SK-N-MC (cell line): ENCODE measurements around the gene SMYD4.

ENCODE experiments used
- FOXP2 ChIP-seq: optimal IDR thresholded peaks from 2 replicates; pipeline ENCODE3; 2011; ENCODE audit warnings: mild to moderate bottlenecking, moderate library complexity; ENCODE audit not compliant: insufficient read depth; ENCODE audit errors: extremely low read length, control extremely low read depth
- POLR2AphosphoS5 ChIP-seq: IDR thresholded peaks from 2 replicates; pipeline ENCODE4 v1.6.1; 2012; ENCODE audit warnings: mild to moderate bottlenecking, low read depth, low read length, borderline replicate concordance

GRCh38 chr17:1847191-1847590 lies 17.5 kb upstream of the SMYD4 start:
- TF ChIP-seq FOXP2: no peak
- TF ChIP-seq POLR2AphosphoS5: no peak
